Measurements from ENCODE around the gene SH3PXD2A.
A peak's percentile ranks its signal among the peaks of the same experiment; 100 is the strongest.

SH3PXD2A gene

DNA sequence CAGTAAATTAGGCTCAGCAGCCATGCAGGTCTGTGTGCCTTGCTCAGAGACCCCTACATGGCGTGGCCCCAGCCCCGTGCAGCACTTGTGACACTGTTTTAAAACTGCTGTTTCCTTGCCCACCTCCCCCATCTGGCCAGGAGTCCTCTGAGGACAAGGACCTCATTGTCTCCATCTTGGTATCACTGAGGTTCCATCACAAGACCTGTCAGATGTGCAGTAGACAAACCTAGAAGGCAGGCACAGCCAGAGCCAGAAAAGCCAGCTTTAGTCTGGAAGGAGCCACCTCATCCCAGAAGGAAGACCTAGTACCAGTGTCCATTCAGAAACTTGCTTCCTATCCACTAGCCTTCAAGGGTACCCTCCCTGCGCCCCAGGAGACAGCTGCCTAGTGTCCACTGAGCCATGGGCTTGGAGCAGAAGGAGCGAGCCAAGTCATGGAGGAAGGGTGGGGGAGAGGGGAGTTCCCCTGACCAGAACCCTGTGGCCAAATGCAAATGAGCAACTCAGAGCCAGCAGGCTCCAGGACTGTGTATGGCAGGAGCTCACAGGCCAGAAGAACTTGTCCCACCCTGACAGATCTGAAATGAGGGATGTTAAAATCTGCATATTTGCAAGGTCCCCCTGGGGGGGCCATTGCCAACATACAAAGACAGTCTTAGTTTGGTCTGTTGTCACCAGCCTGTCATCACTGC, 176.1 kb downstream of the SH3PXD2A start:
- H3K4me3 ChIP-seq (ENCODE audit: low read depth, low read length) = no peak overlapping the region
- TF ChIP-seq, protein P1, sequence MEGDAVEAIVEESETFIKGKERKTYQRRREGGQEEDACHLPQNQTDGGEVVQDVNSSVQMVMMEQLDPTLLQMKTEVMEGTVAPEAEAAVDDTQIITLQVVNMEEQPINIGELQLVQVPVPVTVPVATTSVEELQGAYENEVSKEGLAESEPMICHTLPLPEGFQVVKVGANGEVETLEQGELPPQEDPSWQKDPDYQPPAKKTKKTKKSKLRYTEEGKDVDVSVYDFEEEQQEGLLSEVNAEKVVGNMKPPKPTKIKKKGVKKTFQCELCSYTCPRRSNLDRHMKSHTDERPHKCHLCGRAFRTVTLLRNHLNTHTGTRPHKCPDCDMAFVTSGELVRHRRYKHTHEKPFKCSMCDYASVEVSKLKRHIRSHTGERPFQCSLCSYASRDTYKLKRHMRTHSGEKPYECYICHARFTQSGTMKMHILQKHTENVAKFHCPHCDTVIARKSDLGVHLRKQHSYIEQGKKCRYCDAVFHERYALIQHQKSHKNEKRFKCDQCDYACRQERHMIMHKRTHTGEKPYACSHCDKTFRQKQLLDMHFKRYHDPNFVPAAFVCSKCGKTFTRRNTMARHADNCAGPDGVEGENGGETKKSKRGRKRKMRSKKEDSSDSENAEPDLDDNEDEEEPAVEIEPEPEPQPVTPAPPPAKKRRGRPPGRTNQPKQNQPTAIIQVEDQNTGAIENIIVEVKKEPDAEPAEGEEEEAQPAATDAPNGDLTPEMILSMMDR (IDR thresholded peaks at IDR 0.05) = no peak
- no peak overlapping the region for H3K9ac ChIP-seq
- no peak overlapping the region for H2AFZ ChIP-seq
- H3K4me1 ChIP-seq = no peaks in the 10 kb centered on the region
- H3K9me3 ChIP-seq (ENCODE audit: control insufficient read depth, low read length) = no peaks in the 10 kb centered on the region
- H3K27ac ChIP-seq = no peak overlapping the region
- no peak overlapping the region for H3K4me2 ChIP-seq (ENCODE audit: low read length)
- H3K36me3 ChIP-seq (ENCODE audit: control insufficient read depth, insufficient read depth, low read length) = no peaks in the 10 kb centered on the region
- H3K79me2 ChIP-seq = peaks cover under 1% of the 10 kb centered on the region
- H3K27me3 ChIP-seq (ENCODE audit: control insufficient read depth, insufficient read depth, low read length) = no peaks in the 10 kb centered on the region

DNA sequence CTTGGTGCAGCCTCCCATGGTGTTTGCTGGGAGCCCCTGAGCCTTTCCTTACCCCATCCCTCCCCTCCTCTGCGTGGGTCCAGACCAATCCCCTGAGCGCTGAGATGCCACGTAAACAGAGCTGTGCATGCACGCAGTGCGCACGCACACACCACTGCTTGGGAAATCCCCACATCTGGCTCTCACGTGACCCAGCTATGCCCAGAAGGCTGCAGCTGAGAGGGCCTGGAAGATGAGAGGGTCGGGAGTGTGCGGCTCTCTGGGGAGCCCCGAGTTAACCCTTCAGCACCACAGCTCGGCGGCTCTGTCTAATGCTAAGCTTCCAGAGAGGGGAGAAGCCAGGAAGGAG, 177.2 kb downstream of the SH3PXD2A start:
- Histone ChIP-seq H3K4me1 (no peaks in the 10 kb centered on the region), H2AFZ (no peak overlapping the region), H3K9ac (no peak overlapping the region), H3K27me3 (ENCODE audit: control insufficient read depth, insufficient read depth, low read length) (no peaks in the 10 kb centered on the region), H3K4me3 (ENCODE audit: low read depth, low read length) (no peak overlapping the region), H3K27ac (no peak overlapping the region), H3K79me2 (peaks cover 3% of the 10 kb centered on the region), H3K9me3 (ENCODE audit: control insufficient read depth, low read length) (no peaks in the 10 kb centered on the region), H3K4me2 (ENCODE audit: low read length) (no peak overlapping the region), H3K36me3 (ENCODE audit: control insufficient read depth, insufficient read depth, low read length) (no peaks in the 10 kb centered on the region)
- TF ChIP-seq, protein P1 (IDR thresholded peaks at IDR 0.05) = no peak

DNA sequence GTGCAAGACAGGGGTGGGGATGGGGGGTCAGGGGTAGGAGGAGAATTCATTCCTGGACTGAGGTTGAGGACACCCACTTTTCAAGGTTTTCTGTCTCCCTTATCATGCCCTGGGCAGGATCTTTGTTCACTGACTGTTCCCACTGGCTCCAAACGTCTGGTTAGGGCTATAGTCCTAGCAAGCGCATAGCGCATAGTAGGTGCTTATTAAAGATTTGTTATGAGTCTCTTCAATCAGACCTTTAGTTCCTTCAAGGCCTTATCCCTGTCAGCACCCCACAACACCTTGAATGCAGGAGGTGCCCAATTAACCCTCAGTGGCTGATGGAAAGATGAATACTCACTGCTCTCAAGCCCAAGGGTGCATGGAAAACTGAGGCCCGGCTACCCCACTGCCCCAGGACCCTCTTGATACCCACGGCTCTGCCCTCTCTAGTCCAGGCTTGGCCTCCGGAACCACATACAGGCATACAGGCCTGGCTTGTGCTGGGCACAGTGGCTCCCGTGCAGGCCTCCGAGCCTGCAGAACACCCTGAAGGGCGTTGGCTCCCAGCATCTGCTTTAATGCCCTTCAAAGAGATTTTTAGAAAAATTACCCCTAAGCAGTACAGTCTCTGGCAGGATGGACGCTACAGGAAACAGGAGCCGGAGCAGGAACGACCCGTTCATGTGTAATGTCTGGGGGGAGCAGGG, 177.7 kb downstream of the SH3PXD2A start:
- no peaks in the 10 kb centered on the region for H3K9me3 ChIP-seq (ENCODE audit: control insufficient read depth, low read length)
- no peaks in the 10 kb centered on the region for H3K27me3 ChIP-seq (ENCODE audit: control insufficient read depth, insufficient read depth, low read length)
- H3K79me2 ChIP-seq = peaks cover 3% of the 10 kb centered on the region
- H3K4me1 ChIP-seq = no peaks in the 10 kb centered on the region
- peak overlapping the region; percentile 39 for H3K27ac ChIP-seq
- no peaks in the 10 kb centered on the region for H3K36me3 ChIP-seq (ENCODE audit: control insufficient read depth, insufficient read depth, low read length)
- H3K9ac ChIP-seq = no peak overlapping the region
- H3K4me2 ChIP-seq (ENCODE audit: low read length) = no peak overlapping the region
- no peak overlapping the region for H3K4me3 ChIP-seq (ENCODE audit: low read depth, low read length)
- TF ChIP-seq, protein P1 (IDR thresholded peaks at IDR 0.05) = no peak
- H2AFZ ChIP-seq = no peak overlapping the region

DNA sequence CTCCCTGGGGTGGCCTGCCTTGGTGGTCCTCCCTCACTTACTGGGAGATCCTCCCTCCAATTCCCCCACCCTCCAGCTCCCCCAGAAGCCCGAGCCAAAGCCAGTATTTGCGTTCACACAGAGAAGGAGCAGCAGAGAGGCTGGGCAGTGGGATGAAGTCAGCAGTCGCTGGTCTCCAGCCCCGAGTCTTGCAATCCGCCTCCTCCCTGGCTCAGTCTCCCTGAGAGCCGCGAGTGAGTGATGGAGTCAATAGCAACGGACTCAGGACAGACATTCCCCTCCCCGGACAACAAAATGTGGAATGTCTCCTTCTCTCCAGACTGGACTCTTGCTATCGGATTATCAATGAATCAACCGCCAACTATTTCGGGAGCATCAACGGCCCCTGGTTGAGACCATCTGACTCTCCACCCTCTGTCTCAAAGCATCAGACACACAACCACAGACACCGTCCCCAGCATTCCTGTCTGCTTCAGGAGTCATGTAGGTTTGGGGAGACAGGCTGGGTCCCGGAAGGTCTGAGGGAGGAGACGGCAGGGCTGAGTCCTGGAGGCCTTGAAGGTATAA, 178.4 kb downstream of the SH3PXD2A start:
- no peak overlapping the region for H3K4me2 ChIP-seq (ENCODE audit: low read length)
- H3K4me1 ChIP-seq = no peaks in the 10 kb centered on the region
- no peaks in the 10 kb centered on the region for H3K27me3 ChIP-seq (ENCODE audit: control insufficient read depth, insufficient read depth, low read length)
- no peak overlapping the region for H3K9ac ChIP-seq
- no peak overlapping the region for H3K4me3 ChIP-seq (ENCODE audit: low read depth, low read length)
- no peak overlapping the region for H2AFZ ChIP-seq
- H3K36me3 ChIP-seq (ENCODE audit: control insufficient read depth, insufficient read depth, low read length) = no peaks in the 10 kb centered on the region
- H3K79me2 ChIP-seq = peaks cover 3% of the 10 kb centered on the region
- TF ChIP-seq, protein P1 (IDR thresholded peaks at IDR 0.05) = no peak
- H3K9me3 ChIP-seq (ENCODE audit: control insufficient read depth, low read length) = no peaks in the 10 kb centered on the region
- H3K27ac ChIP-seq = no peak overlapping the region

Data from parathyroid adenoma (tissue), 2 donors.